GM19395 (cell line): Measurements from ENCODE around the gene CPLANE2.
"Not testable (repeated sequence)": the region's sequence is repeated elsewhere in the genome, so short reads cannot be mapped to it uniquely, and the experiment has no call there.

ENCODE experiments used
- ATAC-seq: cut with Tn5 transposase; IDR thresholded peaks from one replicate; pipeline ENCODE4 v1.9.1; 2021; ENCODE audit warnings: mild to moderate bottlenecking, moderate library complexity; ENCODE audit not compliant: unreplicated experiment

CPLANE2 gene

GRCh38 chr1:16249596-16250241 is 12.7 kb upstream of the CPLANE2 start:
- no peak for ATAC-seq

- no peak for ATAC-seq
Measured at GRCh38 chr1:16248603-16249516, 11.9 kb upstream of the CPLANE2 start.

GRCh38 chr1:16248007-16248436 is 11.0 kb upstream of the CPLANE2 start:
- no peak for ATAC-seq

GRCh38 chr1:16247441-16247840 is 10.5 kb upstream of the CPLANE2 start:
- no peak for ATAC-seq

GRCh38 chr1:16246961-16247360 is 10.0 kb upstream of the CPLANE2 start:
- no peak for ATAC-seq

- ATAC-seq: not testable (repeated sequence)
Measured at GRCh38 chr1:16246239-16246638, 9.3 kb upstream of the CPLANE2 start.

- ATAC-seq: no peak
Measured at GRCh38 chr1:16245476-16246196, 8.7 kb upstream of the CPLANE2 start.

GRCh38 chr1:16244650-16245285 is 7.8 kb upstream of the CPLANE2 start:
- ATAC-seq: no peak

- no peak for ATAC-seq
Measured at GRCh38 chr1:16243936-16244649, 7.1 kb upstream of the CPLANE2 start.

- ATAC-seq: no peak
Measured at GRCh38 chr1:16243215-16243610, 6.2 kb upstream of the CPLANE2 start.

- no peak for ATAC-seq
Measured at GRCh38 chr1:16242556-16243214, 5.7 kb upstream of the CPLANE2 start.

- no peak for ATAC-seq
Measured at GRCh38 chr1:16241221-16241708, 4.3 kb upstream of the CPLANE2 start.

- no peak for ATAC-seq
Measured at GRCh38 chr1:16239972-16240491, 3.0 kb upstream of the CPLANE2 start.

GRCh38 chr1:16237343-16237830 is 404 bp upstream of the CPLANE2 start:
- ATAC-seq: peak; percentile 6

- peak; percentile 50 for ATAC-seq
Measured at GRCh38 chr1:16235944-16236510, 956 bp downstream of the CPLANE2 start.

GRCh38 chr1:16235347-16235746 is 1.6 kb downstream of the CPLANE2 start:
- no peak for ATAC-seq

GRCh38 chr1:16233431-16233830 is 3.6 kb downstream of the CPLANE2 start:
- no peak for ATAC-seq

GRCh38 chr1:16232316-16232710 is 4.7 kb downstream of the CPLANE2 start:
- no peak for ATAC-seq
